HG02678 (cell line): Measurements from ENCODE around the gene EPB41L3.

Source experiments
- ATAC-seq: cut with Tn5 transposase; IDR thresholded peaks from one replicate; pipeline ENCODE4 v1.9.1; 2021; ENCODE audit warnings: mild to moderate bottlenecking, moderate library complexity; ENCODE audit not compliant: unreplicated experiment

EPB41L3 gene

GRCh38 chr18:5419030-5419429 lies 124.8 kb downstream of the EPB41L3 start:
- ATAC-seq: no peak

DNA sequence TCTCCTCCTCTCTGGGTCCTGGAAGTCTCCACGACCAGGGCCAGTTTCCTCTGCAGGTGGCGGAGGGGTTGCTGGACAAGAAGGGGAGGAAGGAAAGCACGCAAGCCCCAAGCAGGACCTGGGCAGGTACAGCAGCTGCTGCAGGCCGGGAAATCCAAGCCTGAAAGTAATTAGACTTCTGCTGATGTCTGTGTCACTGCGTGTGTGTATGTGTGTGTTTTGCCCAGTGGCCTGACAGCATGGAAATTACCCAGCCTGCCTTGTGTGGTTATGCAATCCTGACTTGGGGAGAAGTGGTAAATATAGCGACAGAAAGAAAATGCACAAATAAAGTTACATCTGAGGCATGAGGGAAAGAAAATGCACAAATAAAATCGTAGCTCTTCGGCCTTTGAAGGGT lies 126.5 kb downstream of the EPB41L3 start:
- no peak for ATAC-seq

GRCh38 chr18:5416112-5416511 lies 127.7 kb downstream of the EPB41L3 start:
- no peak for ATAC-seq

GRCh38 chr18:5415665-5416064 lies 128.1 kb downstream of the EPB41L3 start:
- no peak for ATAC-seq

DNA sequence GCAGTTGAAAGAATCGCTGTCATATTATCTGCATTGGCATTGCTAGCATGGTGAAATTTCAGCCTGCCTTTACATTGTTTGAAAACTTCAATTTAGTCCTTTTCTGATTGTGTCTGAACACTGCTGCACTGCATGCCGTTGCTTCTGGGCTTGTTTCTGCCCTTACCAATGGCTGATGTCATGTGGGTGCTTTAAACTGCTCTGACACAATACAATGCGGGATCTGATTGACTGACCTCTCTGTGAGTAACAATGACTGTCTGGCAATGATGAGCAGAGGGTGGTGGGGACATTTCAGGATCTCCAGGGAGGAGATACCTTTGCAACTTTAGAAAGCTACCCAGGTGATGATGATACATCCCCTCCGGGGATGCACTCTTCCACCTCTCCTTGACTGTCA lies 128.8 kb downstream of the EPB41L3 start:
- ATAC-seq: no peak

- no peak for ATAC-seq
Observed at GRCh38 chr18:5414546-5414945, 129.3 kb downstream of the EPB41L3 start.

GRCh38 chr18:5413447-5413846 lies 130.3 kb downstream of the EPB41L3 start:
- ATAC-seq: no peak

DNA sequence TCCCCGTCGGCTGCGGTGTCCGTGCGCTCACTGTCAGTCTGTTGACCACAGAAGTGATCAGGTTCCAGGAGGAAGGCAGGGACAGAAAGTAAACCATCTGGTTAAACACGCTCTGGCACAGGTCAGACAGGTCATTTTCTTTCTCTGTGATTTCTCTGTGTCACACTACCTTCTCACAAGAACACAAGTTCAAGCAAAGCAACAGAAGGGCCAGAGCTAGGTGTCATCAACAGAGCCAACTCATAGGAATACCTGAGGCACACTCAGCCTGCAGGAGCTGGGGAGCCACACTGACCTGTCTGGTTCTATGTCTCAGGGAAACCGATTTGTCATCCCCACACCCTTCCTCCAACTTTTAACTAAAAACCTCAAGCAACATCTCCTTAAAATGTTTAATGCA lies 133.2 kb downstream of the EPB41L3 start:
- no peak for ATAC-seq

- ATAC-seq: no peak
Observed at GRCh38 chr18:5398269-5398668, 145.5 kb downstream of the EPB41L3 start.

- ATAC-seq: no peak
Observed at GRCh38 chr18:5397102-5397501, 146.7 kb downstream of the EPB41L3 start.

DNA sequence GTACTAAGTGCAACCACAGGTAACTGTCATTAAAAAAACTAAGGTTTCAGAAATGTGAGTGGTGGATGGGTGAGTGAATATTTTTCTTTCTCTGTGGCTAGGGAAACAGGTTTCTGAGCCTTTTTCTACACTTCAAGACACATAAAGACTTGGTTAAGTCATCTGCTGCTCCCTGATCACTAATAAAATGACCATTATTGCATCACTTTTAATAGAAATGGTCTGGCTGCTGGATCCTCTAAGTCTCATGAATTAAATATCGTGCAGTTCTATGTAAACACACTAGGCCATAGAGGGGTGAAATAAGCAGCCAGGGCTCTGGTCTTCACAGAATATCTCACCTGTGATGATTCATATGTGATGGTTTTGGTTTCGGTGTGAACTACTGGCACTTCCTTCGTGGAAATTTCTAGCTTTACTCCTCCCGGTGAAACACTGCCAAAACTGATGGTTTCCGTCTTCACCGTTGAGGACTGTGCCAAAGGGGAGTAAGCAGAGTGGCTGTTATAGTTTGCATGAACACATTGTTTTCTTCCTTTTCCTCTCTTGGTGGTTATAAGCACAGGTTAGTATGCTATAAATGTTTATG lies 147.8 kb downstream of the EPB41L3 start:
- ATAC-seq: peak; percentile 45

- ATAC-seq: no peak
Observed at GRCh38 chr18:5393779-5394178, 150.0 kb downstream of the EPB41L3 start.

- no peak for ATAC-seq
Observed at GRCh38 chr18:5391409-5391808, 152.4 kb downstream of the EPB41L3 start.

DNA sequence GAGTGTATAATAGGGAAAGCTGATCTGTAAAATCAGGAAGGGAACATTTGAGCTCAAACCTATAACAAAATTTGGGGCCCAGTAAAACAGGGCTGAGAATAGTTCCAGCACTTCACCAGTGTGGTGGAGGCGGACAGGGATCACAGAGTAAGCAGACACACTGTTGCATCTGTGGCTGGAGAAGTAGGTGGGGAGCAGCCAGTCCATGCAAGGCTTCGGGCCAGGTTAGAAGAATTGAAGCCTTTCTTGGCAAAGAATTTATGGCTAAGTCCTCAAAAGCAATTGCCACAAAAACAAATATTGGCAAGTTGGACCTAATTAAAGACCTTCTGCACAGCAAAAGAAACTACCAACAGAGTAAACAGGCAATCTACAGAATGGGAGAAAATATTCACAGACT lies 154.4 kb downstream of the EPB41L3 start:
- no peak for ATAC-seq

- no peak for ATAC-seq
Observed at GRCh38 chr18:5388896-5389295, 154.9 kb downstream of the EPB41L3 start.

- ATAC-seq: no peak
Observed at GRCh38 chr18:5380586-5380985, 163.2 kb downstream of the EPB41L3 start.

- ATAC-seq: no peak
Observed at GRCh38 chr18:5376986-5377385, 166.8 kb downstream of the EPB41L3 start.

GRCh38 chr18:5370332-5370731 lies 173.5 kb downstream of the EPB41L3 start:
- no peak for ATAC-seq

DNA sequence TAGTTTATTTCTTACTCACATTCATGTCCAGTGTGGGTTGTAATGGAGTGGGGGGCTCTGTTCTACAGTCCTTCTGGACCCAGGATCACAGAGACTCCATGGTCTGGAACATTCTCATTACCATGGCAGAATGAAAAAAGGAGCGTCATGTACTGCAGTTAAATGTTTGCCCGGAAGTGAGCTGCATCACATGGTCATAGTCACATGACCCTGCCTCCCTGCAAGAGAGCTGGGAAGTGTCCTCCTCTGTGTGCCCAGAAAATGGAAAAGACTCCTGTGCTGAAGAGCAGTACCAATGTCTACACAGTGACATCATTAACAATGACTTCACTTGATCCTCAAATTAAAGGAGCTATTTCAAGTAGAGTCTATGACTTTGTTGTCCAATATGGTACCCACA lies 174.3 kb downstream of the EPB41L3 start:
- ATAC-seq: no peak

DNA sequence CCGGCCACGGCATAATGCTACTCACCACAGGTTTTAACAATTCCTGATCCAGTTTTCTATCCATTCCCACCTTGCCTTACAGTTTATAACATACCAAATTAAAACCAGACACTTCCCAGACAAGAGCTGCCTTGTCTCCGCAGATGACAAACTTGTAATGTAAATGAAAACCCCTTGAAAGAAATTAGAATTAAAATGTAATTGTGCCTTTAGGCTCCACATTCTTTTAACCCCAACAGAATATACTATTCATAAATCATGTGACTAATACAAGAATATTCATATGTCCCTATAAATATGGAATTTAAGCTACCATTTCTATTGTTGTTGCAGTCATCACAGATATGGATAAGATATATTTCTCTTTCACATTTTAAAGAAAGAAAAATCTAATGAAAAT lies 178.4 kb downstream of the EPB41L3 start:
- ATAC-seq: no peak

DNA sequence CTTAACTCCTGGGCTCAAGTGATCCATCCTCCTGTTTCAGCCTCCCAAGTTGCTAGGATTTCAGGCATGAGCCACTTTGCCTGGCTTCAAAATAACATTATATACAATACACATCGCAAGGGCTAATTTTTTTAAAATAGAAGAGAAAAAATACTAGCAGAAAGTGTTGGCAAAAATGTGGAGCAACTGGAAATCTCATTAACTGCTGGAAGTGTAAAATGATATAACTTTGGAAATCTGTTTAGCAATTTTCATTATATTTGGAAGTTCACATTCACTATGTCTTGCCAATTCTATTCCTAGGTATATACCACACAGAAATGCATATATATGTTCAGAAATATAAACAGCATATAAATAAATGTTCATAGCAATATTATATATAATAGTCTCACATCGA lies 193.2 kb downstream of the EPB41L3 start:
- ATAC-seq: no peak
